ENCODE data around the gene NMB. TPM values are rescaled to one million over a fixed set of nuclear protein-coding genes. Genes with fewer than 3 reads are reported as not detected.
"Not testable (repeated sequence)": the region's sequence is repeated elsewhere in the genome, so short reads cannot be mapped to it uniquely, and the experiment has no call there.

Gene NMB, protein sequence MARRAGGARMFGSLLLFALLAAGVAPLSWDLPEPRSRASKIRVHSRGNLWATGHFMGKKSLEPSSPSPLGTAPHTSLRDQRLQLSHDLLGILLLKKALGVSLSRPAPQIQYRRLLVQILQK
- 1 to 10 TPM in 8 of 12 donors, under 1 TPM in 2, not detected in 2; 0.67 to 1.5 (median 1.2) TPM for polyA plus RNA-seq (ENCODE audit: insufficient read length in 12 of 12)
- long read RNA-seq, donor 1, partial matches to known transcripts: 0 of 4 reads
- long read RNA-seq, donor 1, other reads (novel, unspliced or antisense): 0 of 4 reads
- long read RNA-seq, donor 2, partial matches to known transcripts: 0 of 1 reads
- long read RNA-seq, donor 2, other reads (novel, unspliced or antisense): 0 of 1 reads
- long read RNA-seq, donor 3: 0 reads
- long read RNA-seq, donor 4: 0 reads
- long read RNA-seq, donor 5, partial matches to known transcripts: 0 of 2 reads
- long read RNA-seq, donor 5, other reads (novel, unspliced or antisense): 0 of 2 reads
- long read RNA-seq, donor 6: 0 reads
- long read RNA-seq, donor 7: 0 reads
- long read RNA-seq, donor 8, partial matches to known transcripts: 0 of 2 reads
- long read RNA-seq, donor 8, other reads (novel, unspliced or antisense): 0 of 2 reads
- long read RNA-seq, donor 9: 0 reads
- long read RNA-seq, donor 10: 0 reads
- long read RNA-seq, donor 11, partial matches to known transcripts: 0 of 1 reads
- long read RNA-seq, donor 11, other reads (novel, unspliced or antisense): 0 of 1 reads

DNA sequence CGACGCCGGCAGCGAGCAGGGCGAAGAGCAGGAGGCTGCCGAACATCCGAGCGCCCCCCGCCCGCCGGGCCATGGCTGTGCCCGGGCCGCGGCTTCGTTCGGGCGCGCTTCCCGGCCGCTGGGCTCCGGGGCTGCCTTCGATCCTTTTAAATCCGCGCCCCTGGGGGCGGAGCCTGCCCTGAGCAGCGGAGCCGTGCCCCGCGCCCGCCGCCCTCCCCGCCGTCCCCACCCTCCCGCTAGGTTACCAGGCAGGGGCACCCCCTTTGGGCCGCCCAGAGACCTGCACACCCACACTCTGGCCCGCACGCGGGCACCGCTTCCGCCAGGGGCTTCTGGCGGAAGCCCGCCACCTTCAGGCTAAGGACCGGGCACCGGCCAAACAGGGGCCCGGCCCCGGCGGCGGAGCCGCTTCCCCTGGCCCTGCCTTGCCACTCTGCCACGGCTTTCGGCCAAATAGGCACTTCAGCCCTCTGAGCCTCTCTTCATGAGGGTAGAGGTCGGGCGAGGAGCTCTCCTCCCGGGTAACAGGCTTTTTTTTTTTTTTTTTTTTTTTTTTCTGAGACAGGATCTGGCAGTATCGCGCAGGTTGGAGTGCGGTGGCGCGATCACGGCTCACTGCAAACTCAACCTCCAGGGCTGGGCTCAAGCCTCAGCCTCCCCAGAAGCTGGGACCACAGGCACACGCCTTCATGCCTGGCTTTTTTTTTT, at the start of gene NMB:
NMB (minus strand) TSS at position 120 of the 708 bp plus-strand sequence; CDS start at position 73, 47 bp downstream.
- peak; percentile 59 for DNase-seq

DNA sequence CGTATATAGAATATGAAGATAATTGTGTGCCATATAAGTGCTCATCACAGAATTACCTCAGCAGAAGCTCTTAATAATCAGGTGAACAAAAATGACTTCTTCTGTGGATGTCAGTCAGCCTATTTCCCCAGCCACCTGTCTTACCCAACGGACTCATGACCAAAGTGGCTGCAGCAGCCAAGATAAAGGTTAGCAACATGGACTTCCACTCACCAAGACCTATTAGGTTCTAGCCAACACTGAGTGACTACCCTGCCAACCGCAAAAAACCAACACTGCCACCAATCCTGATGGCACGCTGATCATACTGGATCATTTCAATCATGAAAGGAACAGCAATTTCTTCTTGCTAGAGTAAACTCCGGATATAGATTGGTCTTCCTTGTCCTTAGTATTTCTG, 45.8 kb upstream of the NMB start:
- DNase-seq: no peak

DNA sequence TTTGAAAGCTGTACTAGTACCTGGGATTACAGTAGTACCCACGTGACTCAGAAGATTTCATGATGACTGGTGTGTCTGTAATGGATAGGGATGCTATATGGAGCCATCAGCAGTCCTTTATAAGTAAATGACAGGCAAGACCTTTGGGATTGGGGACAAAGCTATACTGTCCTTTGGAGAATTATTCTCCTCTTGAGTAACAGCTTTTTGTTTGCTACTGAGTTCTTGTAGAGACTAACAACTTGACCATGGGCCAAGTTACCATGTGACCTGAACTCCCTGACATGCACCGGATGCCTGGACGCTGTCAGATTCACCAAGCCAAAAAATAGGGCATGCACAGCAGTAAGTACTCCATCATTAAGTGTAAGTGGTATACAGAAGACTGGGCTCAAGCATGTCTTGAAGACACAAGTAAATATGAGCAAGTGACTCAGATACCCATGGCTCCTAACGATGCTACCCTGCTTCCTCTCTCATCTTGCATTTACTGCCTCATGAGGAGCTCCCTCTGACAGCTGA, 45.0 kb upstream of the NMB start:
- peak; percentile 8 for DNase-seq

DNA sequence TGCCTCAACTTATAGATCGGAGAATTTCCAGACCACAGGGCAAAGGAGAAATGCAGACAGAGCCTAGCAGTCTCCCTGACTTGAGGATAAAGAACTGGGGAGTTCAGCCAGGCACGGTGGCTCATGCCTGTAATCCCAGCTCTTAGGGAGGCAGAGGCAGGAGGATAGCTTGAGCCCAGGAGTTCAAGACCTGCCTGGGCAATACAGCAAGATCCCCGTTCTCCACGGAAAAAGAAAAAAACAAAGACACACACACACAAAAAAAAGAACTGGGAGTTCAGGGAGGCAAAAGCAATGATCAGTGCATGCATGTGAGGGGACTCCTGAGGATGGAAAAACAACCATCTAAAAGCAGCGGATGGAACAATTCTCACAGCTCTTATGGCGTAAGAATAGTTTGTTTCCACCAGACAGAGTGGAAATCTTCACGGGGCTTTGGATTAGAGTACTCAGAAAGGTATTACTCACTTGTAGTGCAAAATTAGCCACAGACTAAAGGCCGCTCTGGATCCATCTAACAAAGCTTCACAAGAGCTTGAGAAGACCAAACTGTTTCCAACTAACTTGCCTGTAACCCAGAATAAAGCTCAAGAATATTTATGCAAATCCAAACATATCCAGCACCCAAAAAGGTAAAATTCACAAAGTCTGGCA, 41.7 kb upstream of the NMB start:
- DNase-seq: no peak

DNA sequence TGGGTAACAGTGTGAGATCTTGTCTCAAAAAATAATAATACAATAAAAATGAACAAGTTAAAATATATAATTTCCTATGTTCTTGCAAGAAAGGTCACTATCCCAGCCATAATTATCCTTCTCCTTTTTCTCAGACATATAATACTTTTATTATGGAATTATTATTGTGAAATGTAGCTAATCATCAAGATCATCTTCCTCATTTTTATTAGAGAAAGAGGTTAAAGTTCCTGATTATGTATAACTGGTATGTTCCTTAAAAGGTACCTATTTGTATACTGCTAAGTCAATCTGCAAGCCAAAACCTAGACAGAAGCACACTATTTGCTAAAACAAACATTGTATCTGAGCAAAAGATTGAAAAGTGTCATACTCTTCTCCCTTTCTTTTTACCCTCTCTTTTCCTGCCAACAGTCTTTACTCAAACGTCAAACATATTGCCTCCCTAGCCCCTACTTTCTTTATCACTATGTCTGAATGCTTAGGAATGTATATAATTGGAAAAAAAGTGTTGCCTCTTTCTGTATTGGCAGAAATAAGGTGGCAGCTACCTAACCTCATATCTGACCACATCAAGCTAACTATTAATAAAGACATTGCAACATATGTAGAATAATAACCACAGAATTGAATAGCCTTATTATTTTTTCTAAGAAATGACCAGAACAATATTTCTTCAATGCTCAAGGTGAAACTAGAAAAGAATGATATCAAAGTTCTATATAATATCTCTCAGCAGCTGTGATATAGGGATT, 39.4 kb upstream of the NMB start:
- no peak for DNase-seq

DNA sequence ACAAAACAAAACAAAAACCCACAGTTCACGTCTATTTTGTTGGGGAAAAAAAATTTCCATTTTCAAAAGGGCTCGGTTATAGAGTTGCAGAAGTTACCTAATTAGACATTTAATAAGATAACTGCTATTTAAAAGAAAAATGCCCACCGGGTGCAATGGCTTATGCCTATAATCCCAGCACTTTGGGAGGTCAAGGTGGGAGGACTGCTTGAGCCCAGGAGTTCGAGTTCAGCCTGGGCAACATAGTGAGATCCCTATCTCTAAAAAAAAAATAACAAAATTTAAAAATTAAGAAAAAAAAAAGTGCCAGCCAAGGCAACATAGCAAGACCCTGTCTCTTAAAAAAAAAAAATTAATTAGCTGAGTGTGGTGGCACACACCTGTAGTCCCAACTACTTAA, 38.8 kb upstream of the NMB start:
- no peak for DNase-seq

DNA sequence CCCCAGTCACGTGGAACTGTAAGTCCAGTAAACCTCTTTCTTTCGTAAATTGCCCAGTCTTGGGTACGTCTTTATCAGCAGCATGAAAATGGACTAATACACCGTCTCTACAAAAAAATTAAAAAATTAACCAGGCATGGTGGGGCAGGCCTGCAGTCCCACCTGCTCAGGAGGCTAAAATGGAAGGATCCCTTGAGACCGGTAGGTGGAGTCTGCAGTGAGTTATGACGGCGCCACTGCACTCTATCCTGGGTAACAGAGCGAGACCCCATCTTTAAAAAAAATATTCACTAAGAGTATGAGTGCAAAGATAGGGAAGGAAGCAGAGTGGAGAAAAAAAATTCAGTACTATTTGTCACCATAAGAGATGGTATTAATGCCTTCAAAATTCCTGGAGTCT, 32.3 kb upstream of the NMB start:
- DNase-seq: no peak

DNA sequence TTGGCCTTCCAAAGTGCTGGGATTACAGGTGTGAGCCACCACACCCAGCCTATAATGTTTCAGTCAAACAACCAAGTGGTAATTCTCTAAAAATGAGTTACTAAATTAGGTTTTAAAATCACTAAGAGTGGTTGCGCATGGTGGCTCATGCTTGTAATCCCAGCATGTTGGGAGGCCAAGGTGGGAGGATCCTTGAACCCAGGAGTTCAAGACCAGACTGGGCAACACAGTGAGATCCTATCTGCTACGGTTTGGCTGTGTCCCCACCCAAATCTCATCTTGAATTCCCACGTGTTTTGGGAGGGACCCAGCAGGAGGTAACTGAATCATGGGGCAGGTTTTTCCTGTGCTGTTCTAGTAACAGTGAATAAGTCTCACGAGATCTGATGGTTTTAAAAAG, 31.9 kb upstream of the NMB start:
- no peak for DNase-seq

DNA sequence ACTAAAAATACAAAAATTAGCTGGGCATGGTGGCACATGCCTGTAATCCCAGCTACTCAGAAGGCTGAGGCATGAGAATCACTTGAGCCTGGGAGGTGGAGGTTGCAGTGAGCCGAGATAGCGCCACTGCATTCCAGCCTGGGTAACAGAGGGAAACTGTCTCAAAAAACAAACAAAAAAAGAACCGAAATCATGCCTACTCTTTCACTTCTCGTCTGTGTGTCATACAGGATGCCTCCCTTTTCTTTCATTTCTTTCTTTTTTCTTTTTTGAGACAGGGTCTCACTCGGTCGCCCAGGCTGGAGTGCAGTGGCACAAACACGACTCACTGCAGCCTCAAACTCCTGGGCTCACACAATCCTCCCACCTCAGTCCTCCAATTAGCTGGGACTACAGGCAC, 28.4 kb upstream of the NMB start:
- not testable (repeated sequence) for DNase-seq

DNA sequence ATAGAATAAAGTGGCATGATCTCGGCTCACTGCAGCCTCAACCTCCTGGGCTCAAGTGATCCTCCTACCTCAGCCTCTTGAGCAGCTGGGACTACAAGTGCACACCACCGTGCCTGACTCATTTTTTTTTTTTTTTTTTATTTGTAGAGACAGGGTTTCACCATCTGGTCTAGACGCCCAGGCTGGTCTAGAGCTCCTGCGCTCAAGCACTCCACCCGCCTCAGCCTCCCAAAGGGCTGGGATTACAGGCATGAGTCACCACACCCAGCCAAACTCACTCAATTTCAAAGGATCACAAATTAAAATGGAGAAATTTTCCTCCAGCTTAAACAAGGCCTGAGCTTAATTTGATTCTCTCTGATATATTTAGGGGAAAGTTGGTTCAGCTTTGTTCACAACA, 27.3 kb upstream of the NMB start:
- DNase-seq: no peak

DNA sequence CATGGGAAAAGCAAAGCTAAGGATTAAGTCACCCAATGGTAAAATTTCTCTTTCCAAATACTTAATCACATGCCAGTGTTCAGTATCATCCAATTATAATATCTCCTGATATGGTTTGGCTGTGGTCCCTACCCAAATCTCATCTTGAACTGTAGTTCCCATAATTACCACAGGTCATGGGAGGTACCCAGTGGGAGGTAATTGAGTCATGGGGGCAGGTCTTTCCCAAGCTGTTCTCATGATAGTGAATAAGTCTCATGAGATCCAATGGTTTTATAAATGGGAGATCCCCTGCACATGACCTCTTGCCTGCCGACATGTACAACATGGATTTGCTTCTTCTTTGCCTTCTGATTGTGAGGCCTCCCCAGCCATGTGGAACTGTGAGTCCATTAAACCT, 26.1 kb upstream of the NMB start:
- no peak for DNase-seq

DNA sequence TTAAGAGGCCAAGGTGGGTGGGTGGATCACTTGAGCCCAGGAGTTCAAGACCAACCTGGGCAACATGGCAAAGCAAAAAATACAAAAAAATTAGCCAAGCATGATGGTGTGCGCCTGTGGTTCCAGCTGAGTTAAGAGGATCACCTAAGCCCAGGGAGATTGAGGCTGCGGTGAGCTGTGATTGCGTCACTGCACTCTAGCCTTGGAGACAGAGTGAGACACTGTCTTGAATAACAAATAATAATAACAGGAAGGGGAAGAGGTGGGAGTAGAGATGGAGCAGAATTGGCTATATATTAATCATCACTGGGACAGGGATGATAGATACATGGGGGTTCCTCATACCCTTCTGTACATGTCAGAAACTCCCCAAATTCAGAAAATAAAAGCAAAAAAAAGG, 23.8 kb upstream of the NMB start:
- DNase-seq: no peak

DNA sequence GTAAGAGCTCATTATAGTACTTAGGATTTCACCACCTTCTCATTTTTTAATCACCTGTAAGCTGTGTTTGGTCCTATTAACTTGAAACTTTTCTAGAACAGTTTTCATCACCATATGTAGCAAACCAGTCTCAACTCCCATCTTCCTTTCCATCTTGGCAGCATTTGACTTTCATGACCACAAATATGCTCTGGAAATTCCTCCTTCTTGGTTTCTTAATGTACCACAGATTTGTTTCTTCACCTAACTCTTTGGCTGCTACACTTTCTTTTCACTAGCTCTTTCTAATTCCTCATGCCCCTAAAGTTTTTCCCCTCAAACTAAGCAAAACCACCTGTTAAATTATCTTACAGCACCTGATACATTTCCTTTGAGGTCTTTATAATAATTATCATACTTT, 13.2 kb upstream of the NMB start:
- no peak for DNase-seq

DNA sequence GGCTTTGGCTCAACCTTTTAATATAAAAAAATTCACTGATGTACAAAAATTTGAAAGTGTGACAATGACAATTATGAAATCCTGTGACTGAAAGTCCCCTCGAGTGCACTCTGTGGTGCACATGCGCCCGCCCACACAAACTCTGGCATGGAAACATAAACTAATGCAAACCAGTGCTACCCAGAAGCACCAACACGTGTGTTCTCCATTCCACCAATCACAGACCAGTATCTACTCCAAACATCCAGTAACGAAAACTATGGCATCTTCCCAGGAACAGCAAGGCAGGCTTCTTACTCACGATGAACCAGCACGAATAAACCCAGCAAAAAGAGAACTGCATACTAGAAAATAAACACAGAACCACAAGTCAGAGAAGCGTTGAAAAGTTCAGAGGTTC, 11.7 kb upstream of the NMB start:
- no peak for DNase-seq

DNA sequence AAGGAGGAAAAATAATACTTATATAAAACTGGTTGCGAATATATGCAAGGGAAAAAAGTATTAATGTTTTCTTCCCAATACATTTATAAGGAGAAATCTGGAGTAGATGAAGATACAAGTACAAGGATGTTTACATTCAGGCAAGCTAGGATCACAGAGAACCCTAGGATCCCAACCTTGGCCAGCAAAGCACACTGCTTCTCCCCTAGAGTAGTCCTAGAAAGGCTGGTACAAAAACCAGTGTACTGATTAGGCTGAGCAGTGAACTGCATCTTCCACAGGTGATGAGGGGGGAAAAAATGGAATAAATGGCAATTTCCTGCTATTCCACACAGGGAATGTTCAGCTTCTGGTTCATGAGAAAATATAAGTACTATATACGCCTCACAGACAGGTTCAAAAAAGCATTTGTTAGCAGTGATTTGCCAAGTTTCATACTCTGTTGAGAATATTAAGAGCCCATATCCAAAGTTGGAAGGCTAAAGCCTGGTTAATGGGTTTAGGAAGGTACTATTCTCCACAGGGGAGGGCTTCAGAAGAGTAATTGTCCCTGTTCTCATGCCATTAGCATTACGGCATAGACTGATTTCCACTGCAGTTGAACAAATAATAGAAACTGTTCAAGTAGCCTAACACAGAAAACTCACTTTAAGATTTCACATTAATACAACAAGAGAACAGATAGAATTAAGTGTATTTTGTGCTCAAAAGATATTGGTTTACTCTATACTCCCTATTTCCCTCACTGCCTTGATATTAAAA, 10.4 kb upstream of the NMB start:
- no peak for DNase-seq

DNA sequence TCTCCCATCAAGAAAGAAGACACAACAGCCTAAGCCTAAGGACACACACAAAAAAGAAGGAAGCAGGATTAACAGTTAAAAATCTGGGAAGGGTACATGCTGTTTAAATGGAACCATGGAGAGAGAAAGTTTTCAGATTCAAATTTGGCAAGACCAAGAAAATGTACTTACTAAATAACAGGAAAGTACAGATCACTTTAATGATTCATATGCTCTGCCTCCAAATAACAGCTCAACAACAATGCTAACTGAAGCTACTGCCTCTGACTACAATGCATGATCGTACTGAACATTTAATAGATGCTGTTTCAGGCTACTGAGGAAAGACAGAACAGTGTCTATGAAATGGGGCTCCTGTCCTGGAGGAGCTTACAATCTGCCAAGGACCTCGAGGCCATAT, 8.4 kb upstream of the NMB start:
- no peak for DNase-seq

DNA sequence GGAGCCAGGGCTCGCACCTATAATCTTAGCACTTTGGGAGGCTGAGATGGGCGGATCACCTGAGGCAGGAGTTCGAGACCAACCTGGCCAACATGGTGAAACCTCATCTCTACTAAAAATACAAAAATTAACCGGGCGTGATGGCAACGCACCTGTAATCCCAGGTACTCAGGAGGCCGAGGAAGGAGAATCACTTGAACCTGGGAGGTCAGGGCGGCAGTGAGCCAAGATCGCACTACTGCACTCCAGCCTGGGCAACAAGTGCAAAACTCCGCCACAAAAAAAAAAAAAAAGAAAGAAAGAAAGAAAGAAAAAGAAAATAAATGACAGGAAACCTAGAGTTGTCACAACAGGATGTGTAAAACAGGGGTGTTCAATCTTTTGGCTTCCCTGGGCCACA, 3.0 kb upstream of the NMB start:
- no peak for DNase-seq

DNA sequence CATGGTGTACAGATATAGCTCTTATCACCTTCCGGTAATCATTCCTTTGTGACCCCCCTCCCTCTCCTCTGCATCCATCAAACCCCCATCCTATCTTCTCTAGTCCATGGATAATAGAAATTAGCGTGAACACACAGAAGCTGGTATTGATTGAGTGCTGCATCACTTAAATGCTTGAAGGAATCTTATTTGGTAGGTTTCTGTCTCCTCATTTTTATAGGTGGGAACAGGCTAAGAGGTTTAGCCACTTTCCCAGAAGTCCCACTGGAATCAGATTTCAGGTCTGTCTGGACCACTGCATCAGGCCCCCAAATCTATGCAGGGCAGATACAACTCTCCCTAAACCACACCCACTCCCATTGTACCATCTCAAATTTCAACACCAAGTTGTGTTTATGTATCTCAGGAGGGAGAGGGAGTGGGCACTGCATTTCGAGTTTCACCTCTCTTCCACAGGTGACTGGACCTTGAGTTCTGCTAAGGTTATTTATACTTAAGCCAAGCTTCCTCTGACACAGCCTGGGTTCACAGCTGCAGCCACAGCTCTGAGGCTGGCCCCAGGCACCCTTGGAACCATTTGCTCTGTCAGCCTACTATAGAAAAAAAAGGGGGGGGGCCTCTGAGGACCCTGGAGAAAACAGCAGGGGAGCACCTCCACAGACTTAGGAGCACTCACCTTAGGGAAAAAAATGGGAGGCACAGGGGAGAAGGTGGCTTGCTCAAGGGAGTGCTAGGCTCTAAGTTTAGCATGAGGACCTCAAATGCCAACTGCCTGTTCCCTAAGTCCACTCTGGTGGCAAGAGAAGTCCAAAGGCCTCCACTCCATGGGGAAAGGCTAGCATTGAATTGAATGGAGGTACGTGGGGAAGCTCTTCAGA, 2.1 kb upstream of the NMB start:
- DNase-seq: no peak

DNA sequence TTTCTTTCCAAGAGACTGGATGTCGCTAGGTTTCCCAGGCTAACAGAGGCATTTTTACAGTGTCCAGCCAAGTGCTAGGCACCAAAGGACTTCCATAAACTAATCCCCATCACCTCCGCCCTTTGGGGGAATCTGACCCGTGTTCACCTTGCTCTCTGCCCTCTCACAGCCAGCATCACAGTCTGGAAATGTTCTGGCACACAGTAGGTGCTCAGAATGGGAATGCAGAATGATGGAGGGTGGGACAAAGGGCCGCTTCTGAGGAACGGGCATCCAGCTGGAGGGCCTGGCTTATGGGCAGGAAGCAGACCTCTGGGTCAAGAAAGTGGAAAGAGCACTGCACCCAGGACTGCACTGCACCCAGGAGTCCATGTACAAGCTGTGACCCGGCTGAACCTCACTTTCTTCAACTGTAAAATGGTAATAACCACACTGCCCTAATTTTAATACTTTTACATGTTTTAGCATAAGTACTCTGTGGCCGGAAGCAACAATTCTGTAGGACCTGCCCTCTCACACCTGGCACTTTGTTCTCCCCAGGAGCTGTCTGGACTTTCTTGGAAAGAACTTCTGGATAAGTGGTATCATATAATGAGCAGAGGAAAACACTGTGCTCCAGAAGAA, 901 bp upstream of the NMB start:
- no peak for DNase-seq

All from muscle of arm (tissue), 14 donors.